Neutrophil (primary cell): ENCODE results near the gene COL6A1.

Experiments
- H3K27ac ChIP-seq: fragments of 200-600 bp; sonication (generic); 2 replicates; pipeline ENCODE4 v1.5.1; 2016; ENCODE audit warnings: mild to moderate bottlenecking, moderate library complexity
- H3K27me3 ChIP-seq: fragments of 200-600 bp; sonication (generic); 2 replicates; pipeline ENCODE4 v1.6.0; 2016; ENCODE audit warnings: mild to moderate bottlenecking
- H3K36me3 ChIP-seq: fragments of 200-600 bp; sonication (generic); 2 replicates; pipeline ENCODE4 v1.5.1; 2017
- H3K4me1 ChIP-seq, 2 experiments: fragments of 200-600 bp in 1 of 2; sonication (generic) in 1 of 2; 1 replicate in 1 of 2; 2 replicates in 1 of 2; pipeline versions ENCODE4 v1.5.1 to v1.6.1; 2013 to 2016; ENCODE audit warnings: low read depth in 1 of 2, low read length in 1 of 2, mild to moderate bottlenecking in 1 of 2, moderate library complexity in 1 of 2; ENCODE audit not compliant: control insufficient read depth in 1 of 2, insufficient read depth in 1 of 2
- H3K4me3 ChIP-seq, 2 experiments: fragments of 200-600 bp in 1 of 2; sonication (generic) in 1 of 2; 1 replicate in 1 of 2; 2 replicates in 1 of 2; pipeline ENCODE4 v1.5.1; 2013 to 2016; ENCODE audit warnings: low read depth in 1 of 2, low read length in 1 of 2, mild to moderate bottlenecking in 1 of 2, moderate library complexity in 1 of 2
- H3K9me3 ChIP-seq: fragments of 200-600 bp; sonication (generic); 2 replicates; pipeline ENCODE4 v1.5.1; 2016
- CTCF ChIP-seq: fragments of 200-600 bp; sonication (generic); IDR thresholded peaks from 2 replicates; pipeline ENCODE4 v1.5.1; 2016; ENCODE audit warnings: antibody characterized with exemption

COL6A1 gene

GRCh38 chr21:46035809-46036695 is 54.5 kb downstream of the COL6A1 start:
- H3K27ac ChIP-seq, result no peak overlapping the region
- no peak for TF ChIP-seq CTCF
- H3K36me3 ChIP-seq, result no peaks in the 10 kb centered on the region

GRCh38 chr21:46036696-46037330 is 55.2 kb downstream of the COL6A1 start:
- no peaks in the 10 kb centered on the region for H3K27me3 ChIP-seq
- H3K4me1 ChIP-seq, result no peaks in the 10 kb centered on the region
- no peak for TF ChIP-seq CTCF
- H3K27ac ChIP-seq, result no peak overlapping the region
- H3K9me3 ChIP-seq, result no peaks in the 10 kb centered on the region
- no peaks in the 10 kb centered on the region for H3K36me3 ChIP-seq
- H3K4me3 ChIP-seq, result no peak overlapping the region

More at GRCh38 chr21:46035809-46036695, 54.5 kb downstream of the COL6A1 start:
- H3K4me3 ChIP-seq, result no peak overlapping the region
- H3K4me1 ChIP-seq, result no peaks in the 10 kb centered on the region
- no peaks in the 10 kb centered on the region for H3K9me3 ChIP-seq
- H3K27me3 ChIP-seq, result no peaks in the 10 kb centered on the region

- H3K4me1 ChIP-seq, result no peaks in the 10 kb centered on the region
- H3K36me3 ChIP-seq, result no peaks in the 10 kb centered on the region
- no peak overlapping the region for H3K27ac ChIP-seq
- no peak overlapping the region for H3K4me3 ChIP-seq
- H3K9me3 ChIP-seq, result no peaks in the 10 kb centered on the region
- TF ChIP-seq CTCF, result no peak
- no peaks in the 10 kb centered on the region for H3K27me3 ChIP-seq
These were observed 56.1 kb downstream of the COL6A1 start for GRCh38 chr21:46037331-46038325.

GRCh38 chr21:46038341-46038829 is 56.8 kb downstream of the COL6A1 start:
- Histone ChIP-seq H3K4me1 (no peaks in the 10 kb centered on the region), H3K9me3 (no peaks in the 10 kb centered on the region), H3K27ac (no peak overlapping the region), H3K4me3 (no peak overlapping the region), H3K36me3 (no peaks in the 10 kb centered on the region), H3K27me3 (no peaks in the 10 kb centered on the region)
- no peak for TF ChIP-seq CTCF

GRCh38 chr21:46038871-46039397 is 57.4 kb downstream of the COL6A1 start:
- Histone ChIP-seq H3K4me1 (no peaks in the 10 kb centered on the region), H3K27me3 (no peaks in the 10 kb centered on the region), H3K36me3 (no peaks in the 10 kb centered on the region), H3K9me3 (no peaks in the 10 kb centered on the region), H3K4me3 (no peak overlapping the region), H3K27ac (no peak overlapping the region)
- no peak for TF ChIP-seq CTCF
